Ecto neural progenitor cell (in vitro differentiated cells): Measurements from ENCODE around the gene PKD1.

ENCODE experiments used
- DNase-seq: peaks from one replicate; pipeline ENCODE4 v3.0.0-alpha.2; 2018; ENCODE audit warnings: low spot score

The PKD1 gene

GRCh38 chr16:2046893-2047329 lies 88.8 kb downstream of the PKD1 start:
- no peak for DNase-seq

- DNase-seq, result no peak
These were observed 89.5 kb downstream of the PKD1 start for GRCh38 chr16:2045965-2046892.

- DNase-seq, result no peak
These were observed 91.2 kb downstream of the PKD1 start for GRCh38 chr16:2044541-2044940.

- DNase-seq, result no peak
These were observed 91.8 kb downstream of the PKD1 start for GRCh38 chr16:2043667-2044451.

GRCh38 chr16:2042986-2043666 lies 92.6 kb downstream of the PKD1 start:
- DNase-seq, result no peak

GRCh38 chr16:2042171-2042985 lies 93.3 kb downstream of the PKD1 start:
- DNase-seq, result no peak

GRCh38 chr16:2040787-2041522 lies 94.7 kb downstream of the PKD1 start:
- no peak for DNase-seq

- DNase-seq, result no peak
These were observed 95.5 kb downstream of the PKD1 start for GRCh38 chr16:2040041-2040786.

GRCh38 chr16:2039274-2040031 lies 96.2 kb downstream of the PKD1 start:
- no peak for DNase-seq
